VCaP (cell line): Measurements from ENCODE around the gene C15orf62.

Source experiments
- H3K27ac ChIP-seq: fragments of 450-650 bp; 2 replicates; pipeline ENCODE4 v1.5.1; 2017
- CTCF ChIP-seq: fragments of 450-650 bp; conservative IDR thresholded peaks from 2 replicates; pipeline ENCODE4 v1.5.1; 2017; ENCODE audit warnings: mild to moderate bottlenecking, moderate library complexity

Gene C15orf62

GRCh38 chr15:40766906-40767837, 2.6 kb upstream of the C15orf62 start:
- H3K27ac ChIP-seq: no peak overlapping the region
- TF ChIP-seq CTCF: no peak

GRCh38 chr15:40767838-40768500, 1.8 kb upstream of the C15orf62 start:
- no peak for TF ChIP-seq CTCF
- no peak overlapping the region for H3K27ac ChIP-seq

GRCh38 chr15:40768521-40769273, 1.1 kb upstream of the C15orf62 start:
- TF ChIP-seq CTCF: no peak
- H3K27ac ChIP-seq: no peak overlapping the region

GRCh38 chr15:40770147-40770721, 454 bp downstream of the C15orf62 start:
- no peak for TF ChIP-seq CTCF
- H3K27ac ChIP-seq: no peak overlapping the region; the same call in 1 of the 2 replicates

GRCh38 chr15:40771242-40771641, 1.5 kb downstream of the C15orf62 start:
- no peak overlapping the region for H3K27ac ChIP-seq
- TF ChIP-seq CTCF: no peak

GRCh38 chr15:40772014-40772413, 2.2 kb downstream of the C15orf62 start:
- TF ChIP-seq CTCF: no peak
- no peak overlapping the region for H3K27ac ChIP-seq
